ENCODE measurements around the gene LARP4B.

GRCh38 chr10:976316-976715 lies 44.8 kb upstream of the LARP4B start:
- TF ChIP-seq CTCF (IDR thresholded peaks at IDR 0.05; ENCODE audit: low read depth, low read length, poor library complexity, severe bottlenecking) = no peak
- TF ChIP-seq EZH2phosphoT487 (IDR thresholded peaks at IDR 0.05; ENCODE audit: borderline replicate concordance, low read length) = no peak

All from DOHH2 (cell line).